ENCODE data around the gene VWA8. TPM values are rescaled to one million over a fixed set of nuclear protein-coding genes. Genes with fewer than 3 reads are reported as not detected.

VWA8 gene
- total and polyA plus RNA-seq, 10 donors, result 2.7 to 33.6 (median 18.3) TPM

GRCh38 chr13:41549491-41549890 is 411.4 kb downstream of the VWA8 start:
- no peaks in the 10 kb centered on the region for H3K9me3 ChIP-seq
- no peak overlapping the region for H3K27ac ChIP-seq
- no peaks in the 10 kb centered on the region for H3K4me1 ChIP-seq
- TF ChIP-seq POLR2AphosphoS5 (IDR thresholded peaks at IDR 0.05) (no peak), POLR2A (IDR thresholded peaks at IDR 0.05) (no peak)
- TF ChIP-seq, protein P1, sequence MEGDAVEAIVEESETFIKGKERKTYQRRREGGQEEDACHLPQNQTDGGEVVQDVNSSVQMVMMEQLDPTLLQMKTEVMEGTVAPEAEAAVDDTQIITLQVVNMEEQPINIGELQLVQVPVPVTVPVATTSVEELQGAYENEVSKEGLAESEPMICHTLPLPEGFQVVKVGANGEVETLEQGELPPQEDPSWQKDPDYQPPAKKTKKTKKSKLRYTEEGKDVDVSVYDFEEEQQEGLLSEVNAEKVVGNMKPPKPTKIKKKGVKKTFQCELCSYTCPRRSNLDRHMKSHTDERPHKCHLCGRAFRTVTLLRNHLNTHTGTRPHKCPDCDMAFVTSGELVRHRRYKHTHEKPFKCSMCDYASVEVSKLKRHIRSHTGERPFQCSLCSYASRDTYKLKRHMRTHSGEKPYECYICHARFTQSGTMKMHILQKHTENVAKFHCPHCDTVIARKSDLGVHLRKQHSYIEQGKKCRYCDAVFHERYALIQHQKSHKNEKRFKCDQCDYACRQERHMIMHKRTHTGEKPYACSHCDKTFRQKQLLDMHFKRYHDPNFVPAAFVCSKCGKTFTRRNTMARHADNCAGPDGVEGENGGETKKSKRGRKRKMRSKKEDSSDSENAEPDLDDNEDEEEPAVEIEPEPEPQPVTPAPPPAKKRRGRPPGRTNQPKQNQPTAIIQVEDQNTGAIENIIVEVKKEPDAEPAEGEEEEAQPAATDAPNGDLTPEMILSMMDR (IDR thresholded peaks at IDR 0.05 in 8 of 11, conservative IDR thresholded peaks at IDR 0.05 in 3 of 11), result no peak
- no peak for DNase-seq
- intact Hi-C loops (cut with DNase I; ENCODE audit: low total_unique reads), result no loop called here
- 94 to 100% (median 94%) methylated on average over 10 of the region's 10 CpGs for WGBS, 5 donors
- H3K4me3 ChIP-seq, result no peak overlapping the region
- no peaks in the 10 kb centered on the region for H3K27me3 ChIP-seq (replicated peaks in 1 of 7)
- H3K36me3 ChIP-seq, result no peaks in the 10 kb centered on the region

DNA sequence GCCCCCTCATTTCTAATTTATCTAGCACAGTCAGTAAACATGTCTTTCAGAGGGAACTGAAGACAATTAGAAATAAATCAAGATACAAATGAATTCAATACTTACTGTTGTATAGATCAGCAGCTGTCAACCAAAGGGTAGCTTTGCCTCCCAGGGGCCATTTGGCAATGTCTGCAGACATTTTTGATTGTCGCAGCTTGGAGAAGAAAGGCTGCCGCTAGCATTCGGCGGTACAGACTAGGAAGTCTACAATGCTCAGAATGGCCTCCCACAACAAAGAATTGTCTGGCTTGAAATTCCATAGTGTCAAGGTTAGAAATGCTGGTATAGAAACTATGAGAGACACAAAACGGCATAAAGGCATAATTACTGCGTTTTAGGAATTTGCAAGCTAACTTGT is 412.0 kb downstream of the VWA8 start:
- 80 to 92% (median 85%) methylated on average over 6 of the region's 6 CpGs for WGBS, 5 donors
- intact Hi-C loops (cut with DNase I; ENCODE audit: low total_unique reads), result no loop called here
- H3K36me3 ChIP-seq, result no peaks in the 10 kb centered on the region
- TF ChIP-seq POLR2A (IDR thresholded peaks at IDR 0.05), result no peak
- TF ChIP-seq, protein P1 (IDR thresholded peaks at IDR 0.05 in 8 of 11, conservative IDR thresholded peaks at IDR 0.05 in 3 of 11), result no peak
- TF ChIP-seq POLR2AphosphoS5 (IDR thresholded peaks at IDR 0.05), result no peak
- no peaks in the 10 kb centered on the region for H3K27me3 ChIP-seq (replicated peaks in 1 of 7)
- H3K4me3 ChIP-seq, result no peak overlapping the region
- no peak overlapping the region for H3K27ac ChIP-seq
- H3K4me1 ChIP-seq, result no peaks in the 10 kb centered on the region
- no peak for DNase-seq
- H3K9me3 ChIP-seq, result no peaks in the 10 kb centered on the region

- peaks cover 0 to 3% (median 0%) of the 10 kb centered on the region in 8 donors for H3K9me3 ChIP-seq
- no peaks in the 10 kb centered on the region for H3K36me3 ChIP-seq
- intact Hi-C loops (cut with DNase I; ENCODE audit: low total_unique reads), result no loop called here
- TF ChIP-seq, protein P1 (IDR thresholded peaks at IDR 0.05 in 8 of 11, conservative IDR thresholded peaks at IDR 0.05 in 3 of 11), result no peak
- TF ChIP-seq POLR2AphosphoS5 (IDR thresholded peaks at IDR 0.05) (no peak), POLR2A (IDR thresholded peaks at IDR 0.05) (no peak)
- no peak overlapping the region for H3K4me3 ChIP-seq
- H3K4me1 ChIP-seq, result no peaks in the 10 kb centered on the region
- 69 to 95% (median 79%) methylated on average over 6 of the region's 6 CpGs for WGBS, 5 donors
- no peak for DNase-seq
- H3K27me3 ChIP-seq (replicated peaks in 1 of 7), result no peaks in the 10 kb centered on the region
- peak overlapping the region in 6 of 8 donors; percentile 26 to 68 (median 59) for H3K27ac ChIP-seq
Measured at GRCh38 chr13:41548031-41548430, 412.9 kb downstream of the VWA8 start.

DNA sequence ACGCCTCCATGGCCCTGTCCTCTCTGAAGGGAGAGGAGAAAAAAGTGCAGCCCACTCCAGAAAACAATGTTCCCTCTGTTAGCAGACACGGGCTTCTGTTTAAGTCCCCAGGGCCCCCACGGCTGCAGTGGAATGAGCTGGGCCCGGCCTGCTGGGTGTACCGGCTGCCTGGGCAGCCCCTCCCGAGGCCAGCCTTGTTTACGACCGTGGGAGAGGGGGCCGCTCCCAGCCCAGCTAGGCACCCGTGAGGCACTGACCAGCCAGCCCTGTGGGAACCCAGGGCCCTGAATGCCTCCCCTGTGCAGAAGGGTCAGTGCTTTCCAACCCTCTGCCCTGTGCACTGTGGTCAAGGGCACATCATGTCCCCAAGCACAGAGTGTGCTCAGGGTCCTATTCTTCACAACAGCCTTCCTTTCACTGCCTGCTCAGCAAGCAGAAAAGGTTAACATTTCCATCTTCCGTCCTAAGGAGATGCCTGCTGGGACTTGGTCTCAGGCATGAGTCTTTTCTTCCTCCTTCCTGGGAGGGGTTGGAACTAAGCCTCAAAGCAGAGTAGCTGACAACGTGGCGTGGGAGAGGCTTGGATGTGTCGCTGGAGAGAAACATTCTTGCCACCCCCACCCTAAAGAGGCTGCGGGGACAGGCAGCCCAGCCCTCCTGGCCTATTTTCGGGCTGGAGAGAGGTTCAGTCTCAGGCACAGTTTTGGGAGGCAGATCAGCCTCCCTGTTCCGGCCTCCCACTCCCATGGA is 413.5 kb downstream of the VWA8 start:
- TF ChIP-seq, protein P1 (IDR thresholded peaks at IDR 0.05 in 8 of 11, conservative IDR thresholded peaks at IDR 0.05 in 3 of 11), result no peak
- TF ChIP-seq POLR2AphosphoS5 (IDR thresholded peaks at IDR 0.05), result peak; percentile 57 to 71 (median 62)
- DNase-seq, result peak; percentile 72

More for the DNA sequence above, 413.5 kb downstream of the VWA8 start:
- no peaks in the 10 kb centered on the region for H3K4me1 ChIP-seq
- 79 to 91% (median 81%) methylated on average over 9 to 17 of the region's 17 CpGs for WGBS, 5 donors
- intact Hi-C loops (cut with DNase I; ENCODE audit: low total_unique reads), result no loop called here
- H3K36me3 ChIP-seq, result no peaks in the 10 kb centered on the region
- no peaks in the 10 kb centered on the region for H3K27me3 ChIP-seq (replicated peaks in 1 of 7)
- peak overlapping the region in 6 of 8 donors; percentile 26 to 68 (median 59) for H3K27ac ChIP-seq
- peaks cover 0 to 8% (median 0%) of the 10 kb centered on the region in 8 donors for H3K9me3 ChIP-seq
- no peak overlapping the region for H3K4me3 ChIP-seq
